Left lung (tissue), 10 donors: ENCODE results near the gene ST8SIA3. TPM values are rescaled to one million over a fixed set of nuclear protein-coding genes. Genes with fewer than 3 reads are reported as not detected.

ENCODE experiments used
- ATAC-seq: fragments of 200-7000 bp; cut with Tn5 transposase; one replicate; pipeline ENCODE4 v1.9.1; 2020; ENCODE audit warnings: moderate library complexity
- DNase-seq, 4 donors: peaks; one replicate each; pipeline ENCODE4 v3.0.0-alpha.2; 2013 to 2020
- H3K27ac ChIP-seq, 2 donors: fragments of 200-600 bp; sonication (generic) in 1 of 2; one replicate each; pipeline versions ENCODE4 v1.5.0 to v1.8.0; 2020 to 2021
- H3K27me3 ChIP-seq, 2 donors: fragments of 200-600 bp; sonication (generic) in 1 of 2; one replicate each; pipeline versions ENCODE4 v1.5.0 to v1.8.0; 2020 to 2021
- H3K36me3 ChIP-seq, 2 donors: fragments of 200-600 bp; sonication (generic) in 1 of 2; one replicate each; pipeline versions ENCODE4 v1.5.0 to v1.8.0; 2020 to 2021
- H3K4me1 ChIP-seq, 2 donors: fragments of 200-600 bp; one replicate each; pipeline ENCODE4 v1.8.0; 2021
- H3K4me3 ChIP-seq, 2 donors: fragments of 200-600 bp; sonication (generic) in 1 of 2; one replicate each; pipeline versions ENCODE4 v1.5.0 to v1.8.0; 2020 to 2021; ENCODE audit warnings: mild to moderate bottlenecking in 1 of 2
- H3K9me3 ChIP-seq, 2 donors: fragments of 200-600 bp; sonication (generic) in 1 of 2; one replicate each; pipeline versions ENCODE4 v1.5.0 to v1.8.0; 2020 to 2021
- CTCF ChIP-seq, 2 donors: fragments of 200-600 bp; sonication (generic) in 1 of 2; IDR thresholded peaks; one replicate each; pipeline versions ENCODE4 v1.5.0 to v1.8.0; 2021; ENCODE audit warnings: antibody characterized with exemption in 2 of 2
- intact Hi-C, 2 donors: fragments of 100-400 bp; cut with DNase I; formaldehyde crosslinking; loops; one replicate each; pipeline versions ENCODE4 v1.11.2 to v1.14.2; 2022
- polyA plus RNA-seq, 6 donors: library from polyadenylated mRNA; unstranded; fragments of 120-200 nt; gene quantifications; one replicate each; pipeline ENCODE4 v1.2.1, GENCODE V29; 2013; ENCODE audit not compliant: insufficient read length in 6 of 6
- total RNA-seq, 2 donors: library from RNA; stranded (reverse); fragmentation: NEBNext Ultra II Directional; extraction: Animal tissue kit (Norgen Biotek cat#: 25700); gene quantifications; one replicate each; pipeline ENCODE4 v1.2.1, GENCODE V29; 2021
- donor health status: DM: no; HTN: yes; CAD: no.
- donor health status: DM: no; HTN: no; CAD: no.

ST8SIA3 gene
- total and polyA plus RNA-seq, 8 donors: 0.08 to 0.37 (median 0.21) TPM; not detected in 2

- H3K4me3 ChIP-seq: no peak overlapping the region
- intact Hi-C loops: no loop called here
- no peak for TF ChIP-seq CTCF (IDR thresholded peaks at IDR 0.05)
- H3K4me1 ChIP-seq: no peaks in the 10 kb centered on the region
- DNase-seq: no peak
- no peaks in the 10 kb centered on the region for H3K9me3 ChIP-seq
- ATAC-seq: no peak
- H3K36me3 ChIP-seq: no peaks in the 10 kb centered on the region
- no peaks in the 10 kb centered on the region for H3K27me3 ChIP-seq
- H3K27ac ChIP-seq: no peak overlapping the region
These were observed 26.7 kb upstream of the ST8SIA3 start for GRCh38 chr18:57325491-57326166.

- Histone ChIP-seq H3K9me3 (no peaks in the 10 kb centered on the region), H3K36me3 (no peaks in the 10 kb centered on the region), H3K4me3 (no peak overlapping the region), H3K4me1 (no peaks in the 10 kb centered on the region), H3K27ac (no peak overlapping the region), H3K27me3 (no peaks in the 10 kb centered on the region)
- ATAC-seq (no peak), DNase-seq (no peak)
- intact Hi-C loops: no loop called here
- no peak for TF ChIP-seq CTCF (IDR thresholded peaks at IDR 0.05)
These were observed 25.5 kb upstream of the ST8SIA3 start for GRCh38 chr18:57326718-57327323.

- intact Hi-C loops: no loop called here
- no peak for ATAC-seq
- DNase-seq: no peak
- no peaks in the 10 kb centered on the region for H3K27me3 ChIP-seq
- no peaks in the 10 kb centered on the region for H3K4me1 ChIP-seq
- no peaks in the 10 kb centered on the region for H3K9me3 ChIP-seq
- H3K36me3 ChIP-seq: no peaks in the 10 kb centered on the region
- no peak for TF ChIP-seq CTCF (IDR thresholded peaks at IDR 0.05)
- H3K4me3 ChIP-seq: no peak overlapping the region
- H3K27ac ChIP-seq: no peak overlapping the region
These were observed 23.7 kb upstream of the ST8SIA3 start for GRCh38 chr18:57328665-57329064.

GRCh38 chr18:57329856-57330255 lies 22.5 kb upstream of the ST8SIA3 start:
- no peaks in the 10 kb centered on the region for H3K27me3 ChIP-seq
- no peak for ATAC-seq
- no peak overlapping the region for H3K27ac ChIP-seq
- H3K36me3 ChIP-seq: no peaks in the 10 kb centered on the region
- H3K9me3 ChIP-seq: no peaks in the 10 kb centered on the region
- H3K4me3 ChIP-seq: no peak overlapping the region
- no peak for DNase-seq
- intact Hi-C loops: no loop called here
- H3K4me1 ChIP-seq: no peaks in the 10 kb centered on the region
- TF ChIP-seq CTCF (IDR thresholded peaks at IDR 0.05): no peak

GRCh38 chr18:57331718-57332117 lies 20.6 kb upstream of the ST8SIA3 start:
- Histone ChIP-seq H3K27me3 (no peaks in the 10 kb centered on the region), H3K27ac (no peak overlapping the region), H3K4me3 (no peak overlapping the region), H3K9me3 (no peaks in the 10 kb centered on the region), H3K36me3 (no peaks in the 10 kb centered on the region), H3K4me1 (no peaks in the 10 kb centered on the region)
- no peak for ATAC-seq
- no peak for DNase-seq
- TF ChIP-seq CTCF (IDR thresholded peaks at IDR 0.05): no peak
- intact Hi-C loops: no loop called here
